Skin epidermis (tissue), 12 donors: ENCODE results near the gene DPH3.

ENCODE experiments used
- H3K27ac ChIP-seq, 21 experiments: fragments of 200-600 bp; sonication (generic) in 11 of 21; one replicate each; pipeline ENCODE4 v1.5.0; 2020; ENCODE audit warnings: mild to moderate bottlenecking in 3 of 21, inconsistent platforms in 2 of 21, moderate library complexity in 2 of 21
- H3K4me3 ChIP-seq, 7 experiments: fragments of 200-600 bp; sonication (generic) in 2 of 7; one replicate each; pipeline ENCODE4 v1.5.0; 2020; ENCODE audit warnings: inconsistent platforms in 2 of 7, mild to moderate bottlenecking in 2 of 7, moderate library complexity in 1 of 7

DPH3 gene

GRCh38 chr3:16295298-16295890 is 30.7 kb upstream of the DPH3 start:
- no peak overlapping the region for H3K4me3 ChIP-seq
- H3K27ac ChIP-seq, result peak overlapping the region in 1 of 21 experiments; percentile 33

GRCh38 chr3:16294844-16295243 is 30.1 kb upstream of the DPH3 start:
- Histone ChIP-seq H3K4me3 (no peak overlapping the region), H3K27ac (peak overlapping the region in 2 of 21 experiments; percentile 10 to 33)

- Histone ChIP-seq H3K27ac (peak overlapping the region in 9 of 21 experiments; percentile 10 to 90 (median 29)), H3K4me3 (no peak overlapping the region)
Measured at GRCh38 chr3:16290827-16291196, 26.1 kb upstream of the DPH3 start.

GRCh38 chr3:16290007-16290826 is 25.5 kb upstream of the DPH3 start:
- Histone ChIP-seq H3K27ac (peak overlapping the region in 9 of 21 experiments; percentile 10 to 90 (median 42)), H3K4me3 (no peak overlapping the region)

DNA sequence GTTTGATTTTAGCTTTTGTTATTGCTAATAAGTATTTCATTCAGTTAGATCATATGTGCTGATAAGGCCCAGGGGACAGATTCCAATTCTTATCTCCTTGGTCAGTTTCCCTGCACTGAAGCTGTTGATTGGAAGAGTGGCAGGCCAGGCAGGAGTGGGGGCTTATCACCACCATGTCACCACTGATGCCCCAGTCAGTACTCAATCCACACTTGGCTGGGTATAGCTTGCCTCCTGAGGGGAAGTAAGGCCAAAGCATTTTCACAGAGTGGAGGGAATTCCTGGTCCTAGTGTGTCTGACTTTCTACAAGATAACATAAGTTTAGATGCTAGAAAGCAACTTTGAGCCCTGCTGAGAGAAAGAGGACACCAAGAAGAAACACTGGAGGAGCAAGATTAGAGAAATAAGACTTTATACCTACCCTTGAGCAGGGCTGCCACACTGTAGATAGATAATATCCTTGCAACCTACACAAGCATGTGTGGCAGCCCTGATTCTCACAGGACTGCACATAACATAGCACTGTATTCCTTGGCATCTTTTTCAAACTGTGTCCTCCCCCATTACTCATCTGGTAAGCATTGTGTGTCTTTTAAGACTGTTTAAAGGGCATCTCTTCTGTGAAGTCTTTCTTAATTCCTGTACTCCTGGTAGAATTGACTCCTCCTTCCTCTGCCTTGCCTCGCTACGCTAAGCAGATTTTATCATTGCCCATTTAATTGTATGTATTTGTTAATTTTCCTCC is 24.6 kb upstream of the DPH3 start:
- peak overlapping the region in 12 of 21 experiments; percentile 8 to 90 (median 54) for H3K27ac ChIP-seq

GRCh38 chr3:16288664-16289063 is 23.9 kb upstream of the DPH3 start:
- peak overlapping the region in 15 of 21 experiments; percentile 8 to 90 (median 54) for H3K27ac ChIP-seq
- H3K4me3 ChIP-seq, result peak overlapping the region in 1 of 7 experiments; percentile 3

More for the DNA sequence above, 24.6 kb upstream of the DPH3 start:
- no peak overlapping the region for H3K4me3 ChIP-seq

DNA sequence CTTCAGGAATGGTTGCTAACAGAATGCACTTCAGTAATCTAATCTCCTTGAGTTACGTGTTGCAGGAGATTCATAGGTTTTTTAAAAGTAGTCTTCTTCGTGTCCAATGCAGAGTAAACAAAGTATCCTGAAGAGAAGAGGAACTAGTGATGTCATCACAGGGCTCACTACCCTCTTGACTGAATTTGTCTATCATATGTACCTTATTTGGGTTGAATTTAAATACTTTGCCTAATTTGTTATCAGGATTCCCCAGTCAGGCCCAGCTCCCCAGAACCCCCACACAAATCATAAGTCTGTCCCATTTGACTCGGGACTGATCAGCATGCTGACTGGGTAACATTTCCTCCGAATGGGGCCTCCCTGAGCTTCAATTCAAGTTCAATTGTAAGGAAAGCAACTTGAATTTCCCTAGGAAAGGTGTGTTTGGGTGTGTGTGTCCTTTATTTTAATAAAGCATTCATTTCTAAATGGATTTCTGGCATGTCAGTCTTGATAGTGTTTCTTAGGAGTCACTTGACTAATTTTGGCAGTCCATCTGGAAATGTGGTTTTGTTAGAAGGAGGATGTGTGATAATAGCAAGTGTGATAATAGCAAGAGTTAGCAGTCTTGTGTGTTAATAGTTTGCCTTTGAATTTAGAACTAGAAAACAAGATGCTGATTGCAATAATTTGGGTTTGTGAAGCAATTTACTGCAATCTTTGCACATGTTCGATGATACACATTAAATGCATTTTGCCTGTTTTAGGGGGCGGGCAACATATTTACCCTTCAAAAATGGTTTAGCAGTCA is 22.2 kb upstream of the DPH3 start:
- Histone ChIP-seq H3K4me3 (peak overlapping the region; percentile 2 to 27 (median 17)), H3K27ac (peak overlapping the region in 16 of 21 experiments; percentile 6 to 90 (median 54))

DNA sequence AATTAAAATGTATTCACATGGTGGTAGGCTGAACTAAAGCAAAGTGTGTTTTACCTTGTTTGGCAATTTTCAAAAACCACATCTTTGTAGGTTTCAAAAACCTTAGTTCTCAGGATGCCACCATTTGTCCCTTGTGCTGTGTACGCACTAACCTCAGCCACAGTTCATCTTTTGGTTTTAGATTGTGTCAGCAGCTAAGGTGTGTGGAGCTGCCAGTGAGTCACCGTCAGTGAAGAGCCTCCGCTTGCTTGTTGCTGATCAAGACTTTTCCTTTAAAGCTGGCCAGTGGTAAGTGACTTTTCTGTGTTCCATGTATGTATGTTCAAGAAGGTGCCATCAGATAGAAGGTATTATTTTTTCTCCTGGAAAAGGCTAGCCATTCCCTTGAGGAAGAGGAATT is 21.4 kb upstream of the DPH3 start:
- Histone ChIP-seq H3K4me3 (peak overlapping the region; percentile 2 to 27 (median 17)), H3K27ac (peak overlapping the region in 17 of 21 experiments; percentile 6 to 90 (median 51))

DNA sequence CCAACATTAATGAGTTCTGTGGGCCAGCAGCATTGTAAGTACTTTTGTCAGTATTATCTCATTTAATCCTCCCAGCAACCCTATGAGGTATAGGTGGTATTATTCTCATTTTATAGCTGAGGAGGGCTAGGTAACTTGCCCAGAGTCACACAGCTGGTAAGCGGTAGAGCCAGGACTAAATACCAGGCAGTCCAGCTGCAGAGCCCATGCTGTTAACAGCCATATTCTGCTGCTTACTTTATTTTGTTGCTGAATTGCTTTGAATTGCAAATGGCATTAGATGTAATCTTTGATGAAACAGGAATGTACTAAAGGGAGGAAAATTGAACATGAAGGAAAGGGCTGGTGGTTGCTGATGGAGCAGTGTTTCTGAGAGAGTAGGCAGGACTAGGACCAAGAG is 19.9 kb upstream of the DPH3 start:
- Histone ChIP-seq H3K27ac (peak overlapping the region in 2 of 21 experiments; percentile 34 to 90), H3K4me3 (no peak overlapping the region)

DNA sequence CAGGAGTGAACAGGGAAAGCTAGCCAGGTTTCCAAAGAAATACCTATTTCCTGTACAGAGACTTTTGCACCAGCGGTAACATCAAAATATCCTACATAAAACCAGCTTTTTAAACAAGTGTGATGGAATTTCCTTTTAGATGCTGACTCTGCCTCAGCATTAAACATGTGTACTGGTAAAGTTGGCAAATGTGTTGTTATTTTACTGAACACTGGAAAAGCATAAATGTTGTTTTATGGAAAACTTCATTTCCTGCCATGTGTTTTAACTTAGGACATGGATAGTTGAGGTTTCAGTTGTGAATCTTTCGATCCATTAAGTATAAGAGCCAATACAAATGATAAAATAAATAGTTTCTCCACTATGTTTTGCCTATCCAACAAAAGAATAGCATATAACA is 15.9 kb upstream of the DPH3 start:
- H3K27ac ChIP-seq, result peak overlapping the region in 1 of 21 experiments; percentile 9
- no peak overlapping the region for H3K4me3 ChIP-seq

GRCh38 chr3:16279010-16279801 is 14.5 kb upstream of the DPH3 start:
- Histone ChIP-seq H3K4me3 (no peak overlapping the region), H3K27ac (peak overlapping the region in 1 of 21 experiments; percentile 41)

- peak overlapping the region in 4 of 21 experiments; percentile 1 to 38 (median 18) for H3K27ac ChIP-seq
- no peak overlapping the region for H3K4me3 ChIP-seq
Measured at GRCh38 chr3:16277471-16277870, 12.7 kb upstream of the DPH3 start.

DNA sequence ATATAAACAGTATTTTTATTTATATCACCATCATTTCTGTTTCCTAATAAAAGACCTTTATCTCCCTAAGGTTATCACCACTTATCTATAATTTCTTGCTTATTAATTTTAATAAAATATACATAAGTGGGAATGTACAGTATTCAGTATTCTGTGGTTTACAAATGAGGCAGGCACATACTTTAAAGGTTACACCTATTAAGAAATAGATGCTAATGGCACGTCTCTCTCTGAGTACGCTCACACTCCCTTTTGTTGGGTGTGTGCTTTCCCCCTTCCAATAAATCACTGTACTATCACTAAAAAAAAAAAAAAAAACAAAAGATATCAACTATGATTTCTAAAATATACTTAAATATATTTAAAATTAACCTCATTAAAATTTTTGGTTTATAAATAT is 9.1 kb upstream of the DPH3 start:
- Histone ChIP-seq H3K27ac (no peak overlapping the region), H3K4me3 (no peak overlapping the region)

- H3K4me3 ChIP-seq, result no peak overlapping the region
- no peak overlapping the region for H3K27ac ChIP-seq
Measured at GRCh38 chr3:16272588-16272987, 7.8 kb upstream of the DPH3 start.

- no peak overlapping the region for H3K4me3 ChIP-seq
Measured at GRCh38 chr3:16270855-16271254, 6.1 kb upstream of the DPH3 start.

GRCh38 chr3:16266714-16267113 is 2.0 kb upstream of the DPH3 start:
- H3K27ac ChIP-seq, result peak overlapping the region in 4 of 21 experiments; percentile 1 to 52 (median 22)
- H3K4me3 ChIP-seq, result no peak overlapping the region

More at GRCh38 chr3:16270855-16271254, 6.1 kb upstream of the DPH3 start:
- H3K27ac ChIP-seq, result no peak overlapping the region

DNA sequence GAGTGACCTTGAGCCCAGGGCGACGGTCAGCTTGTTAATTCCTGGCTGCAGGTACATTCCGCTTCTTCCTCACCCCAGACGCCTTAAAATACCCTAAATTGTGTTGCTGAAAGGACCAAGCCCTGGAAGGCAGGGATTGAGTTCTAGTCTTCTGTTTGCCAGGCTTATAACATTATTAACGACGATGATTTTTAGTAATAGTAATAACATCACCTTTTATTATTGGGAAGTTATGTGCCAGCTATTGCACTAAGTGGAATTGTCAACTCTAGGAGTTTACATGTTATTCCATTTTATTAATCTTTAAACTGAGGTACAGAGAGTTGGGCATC is 678 bp upstream of the DPH3 start:
- Histone ChIP-seq H3K4me3 (peak overlapping the region; percentile 49 to 88 (median 77)), H3K27ac (peak overlapping the region in 20 of 21 experiments; percentile 67 to 95 (median 88))

DNA sequence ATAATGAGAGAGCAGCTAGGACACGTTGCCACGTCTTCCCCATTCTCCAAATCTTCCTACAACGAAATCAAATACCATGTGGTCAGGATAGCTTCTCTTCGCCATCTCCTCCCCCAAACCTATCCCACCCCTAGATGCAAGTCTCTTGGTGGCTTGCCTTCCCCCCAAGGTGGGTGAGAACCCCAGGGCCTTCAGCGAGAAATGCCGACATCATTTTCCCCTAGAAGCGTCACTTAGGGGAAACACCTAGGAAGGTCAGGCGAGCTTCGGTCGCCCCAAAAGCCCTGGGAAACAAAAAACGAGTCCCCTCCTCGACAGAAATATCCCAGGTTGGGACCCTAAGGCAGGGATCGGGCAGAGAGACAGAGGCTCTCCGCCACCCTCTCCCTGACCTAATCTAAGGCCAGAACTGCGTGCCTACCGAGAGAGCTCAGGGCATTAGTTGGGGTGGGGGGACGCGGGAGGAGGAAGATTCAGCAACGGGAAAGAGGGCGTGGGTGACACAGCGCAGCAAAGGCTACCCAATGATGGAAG is 502 bp downstream of the DPH3 start:
- peak overlapping the region in 20 of 21 experiments; percentile 67 to 95 (median 88) for H3K27ac ChIP-seq
- peak overlapping the region; percentile 49 to 88 (median 77) for H3K4me3 ChIP-seq
